Activated CD8-positive, alpha-beta T cell treated with anti-CD3 and anti-CD28 coated beads for 36 hours (primary cell): Measurements from ENCODE around the gene PRSS56. TPM values are rescaled to one million over a fixed set of nuclear protein-coding genes. Genes with fewer than 3 reads are reported as not detected.

Experiments
- ATAC-seq: fragments of 200-7000 bp; cut with Tn5 transposase; one replicate; pipeline ENCODE4 v1.10.0; 2021; ENCODE audit warnings: mild to moderate bottlenecking, moderate library complexity
- CTCF ChIA-PET: fragments of 350-600 bp; sonication (Branson Sonifier 250); formaldehyde crosslinking; loops from one replicate; lab custom pipeline; 2021; ENCODE audit warnings: antibody characterized with exemption; lab: Charles Lee
- POLR2A ChIA-PET: fragments of 350-600 bp; sonication (Branson Sonifier 250); formaldehyde crosslinking; loops from one replicate; lab custom pipeline; 2021; ENCODE audit warnings: antibody characterized with exemption; lab: Charles Lee
- DNase-seq: peaks from one replicate; pipeline ENCODE4 v3.0.0-alpha.2; 2020
- H3K27ac Mint-ChIP-seq: one replicate; pipeline ENCODE4 v1.8.0; 2021; ENCODE audit warnings: mild to moderate bottlenecking, mixed read lengths
- H3K27me3 Mint-ChIP-seq: one replicate; pipeline ENCODE4 v1.8.0; 2021; ENCODE audit warnings: mixed read lengths
- H3K36me3 Mint-ChIP-seq: one replicate; pipeline ENCODE4 v1.8.0; 2021; ENCODE audit warnings: low read depth, mixed read lengths
- H3K4me1 Mint-ChIP-seq: one replicate; pipeline ENCODE4 v1.8.0; 2021; ENCODE audit warnings: low read depth, mixed read lengths
- H3K4me3 Mint-ChIP-seq: one replicate; pipeline ENCODE4 v1.8.0; 2021; ENCODE audit warnings: mild to moderate bottlenecking, moderate library complexity, mixed read lengths
- H3K9me3 Mint-ChIP-seq: one replicate; pipeline ENCODE4 v1.8.0; 2021; ENCODE audit warnings: mixed read lengths
- intact Hi-C: fragments of 100-400 bp; cut with micrococcal nuclease; formaldehyde crosslinking; loops from one replicate; pipeline ENCODE4 v1.10.0; 2022
- total RNA-seq, 2 experiments: library from RNA; stranded (reverse); gene quantifications; one replicate each; pipeline ENCODE4 v1.2.3, GENCODE V29; 2021
- TF ChIP-seq, protein P1 (sequence below): fragments of 200-600 bp; IDR thresholded peaks from one replicate; pipeline ENCODE4 v1.8.0; 2022; ENCODE audit warnings: antibody characterized with exemption, mild to moderate bottlenecking

PRSS56 gene
- total RNA-seq, 2 experiments from 2014 or later, result not detected

DNA sequence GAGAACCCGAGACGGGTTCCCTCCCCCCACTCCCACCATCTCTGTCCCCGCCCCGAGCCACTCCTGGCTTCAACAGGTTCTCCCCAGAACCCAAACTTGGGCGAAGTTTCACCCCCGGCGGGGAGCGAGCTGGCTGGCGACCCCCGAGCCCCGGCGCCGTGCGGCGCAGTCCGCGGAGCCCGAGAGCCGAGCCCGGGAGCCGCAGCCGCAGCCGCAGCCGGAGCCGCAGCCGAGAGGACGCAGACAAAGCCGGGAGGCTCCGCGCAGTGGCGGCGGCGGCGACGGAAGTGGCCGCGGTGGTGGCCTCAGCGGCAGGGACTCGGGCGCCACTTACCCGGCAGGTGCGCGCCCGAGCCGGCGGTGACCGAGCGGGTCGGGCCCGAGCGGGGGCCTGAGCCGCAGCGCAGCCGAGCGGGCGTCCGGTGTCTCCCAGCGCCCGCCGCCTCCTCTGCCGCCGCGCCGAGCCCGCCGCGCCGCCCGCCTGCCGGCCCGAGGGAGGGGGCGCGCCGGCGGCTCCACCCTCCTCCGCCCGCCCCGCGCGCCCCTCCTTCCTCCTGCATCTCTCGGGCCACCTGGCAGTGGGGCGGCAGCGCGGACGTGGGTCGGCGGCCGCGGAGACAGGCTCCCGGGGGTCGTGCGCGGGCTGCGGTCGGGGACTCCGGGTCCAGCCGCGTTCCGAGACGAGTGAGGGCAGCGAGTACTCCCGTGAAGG, 32.6 kb upstream of the PRSS56 start, which contains the start of gene ECEL1:
Gene ECEL1 (minus strand): TSS at position 450 of the 712 bp plus-strand sequence. CDS start 1,181 bp downstream, outside the sequence.
- DNase-seq (no peak), ATAC-seq (no peak)
- no peaks in the 10 kb centered on the region for H3K9me3 Mint-ChIP-seq
- CTCF ChIA-PET, result no interaction called here
- H3K4me3 Mint-ChIP-seq, result peak within 1 kb of the TSS; percentile 15
- no peak within 1 kb of the TSS for H3K27ac Mint-ChIP-seq
- H3K4me1 Mint-ChIP-seq, result peaks cover 5% of the 10 kb centered on the region
- no peaks in the 10 kb centered on the region for H3K36me3 Mint-ChIP-seq
- TF ChIP-seq, protein P1, sequence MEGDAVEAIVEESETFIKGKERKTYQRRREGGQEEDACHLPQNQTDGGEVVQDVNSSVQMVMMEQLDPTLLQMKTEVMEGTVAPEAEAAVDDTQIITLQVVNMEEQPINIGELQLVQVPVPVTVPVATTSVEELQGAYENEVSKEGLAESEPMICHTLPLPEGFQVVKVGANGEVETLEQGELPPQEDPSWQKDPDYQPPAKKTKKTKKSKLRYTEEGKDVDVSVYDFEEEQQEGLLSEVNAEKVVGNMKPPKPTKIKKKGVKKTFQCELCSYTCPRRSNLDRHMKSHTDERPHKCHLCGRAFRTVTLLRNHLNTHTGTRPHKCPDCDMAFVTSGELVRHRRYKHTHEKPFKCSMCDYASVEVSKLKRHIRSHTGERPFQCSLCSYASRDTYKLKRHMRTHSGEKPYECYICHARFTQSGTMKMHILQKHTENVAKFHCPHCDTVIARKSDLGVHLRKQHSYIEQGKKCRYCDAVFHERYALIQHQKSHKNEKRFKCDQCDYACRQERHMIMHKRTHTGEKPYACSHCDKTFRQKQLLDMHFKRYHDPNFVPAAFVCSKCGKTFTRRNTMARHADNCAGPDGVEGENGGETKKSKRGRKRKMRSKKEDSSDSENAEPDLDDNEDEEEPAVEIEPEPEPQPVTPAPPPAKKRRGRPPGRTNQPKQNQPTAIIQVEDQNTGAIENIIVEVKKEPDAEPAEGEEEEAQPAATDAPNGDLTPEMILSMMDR, result no peak
- intact Hi-C loops, result no loop called here
- peaks cover 37% of the 10 kb centered on the region for H3K27me3 Mint-ChIP-seq
- POLR2A ChIA-PET, result no interaction called here

DNA sequence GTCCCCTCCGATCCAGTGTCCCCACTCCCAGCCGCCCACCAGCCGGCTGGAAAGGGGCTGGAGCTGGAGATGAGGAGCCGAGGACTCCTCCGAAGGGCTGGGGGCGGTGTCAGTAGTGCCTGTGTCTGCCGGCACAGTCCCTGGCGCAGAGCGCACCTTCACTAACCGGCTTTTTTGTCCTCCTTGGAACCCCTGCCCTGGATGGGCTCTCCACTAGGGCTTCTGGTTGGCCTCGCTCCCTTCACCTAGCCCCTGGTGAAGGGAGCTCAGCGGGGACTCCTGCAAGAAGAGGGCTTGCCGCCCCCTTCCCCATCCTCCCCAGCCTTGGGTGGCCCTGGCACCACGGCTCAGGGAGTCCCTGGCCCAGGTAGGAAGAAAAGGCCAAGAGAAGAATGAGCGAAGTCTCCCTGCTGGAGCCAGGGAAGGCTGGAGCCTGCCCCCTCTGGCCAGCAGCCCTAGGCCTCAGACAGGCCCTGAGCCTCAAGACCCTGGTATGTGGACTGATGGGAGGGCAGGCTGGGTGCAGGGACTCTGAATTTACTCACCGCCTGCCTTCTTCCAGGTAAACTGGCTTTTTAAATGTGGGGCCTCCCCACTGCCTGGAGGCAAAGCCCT, 32.0 kb upstream of the PRSS56 start:
- H3K27me3 Mint-ChIP-seq, result peaks cover 37% of the 10 kb centered on the region
- no peaks in the 10 kb centered on the region for H3K9me3 Mint-ChIP-seq
- DNase-seq, result no peak
- ChIA-PET CTCF (no interaction called here), POLR2A (no interaction called here)
- no peaks in the 10 kb centered on the region for H3K36me3 Mint-ChIP-seq
- H3K4me3 Mint-ChIP-seq, result no peak overlapping the region
- intact Hi-C loops, result no loop called here
- H3K27ac Mint-ChIP-seq, result no peak overlapping the region
- TF ChIP-seq, protein P1, result no peak
- ATAC-seq, result no peak
- peaks cover 5% of the 10 kb centered on the region for H3K4me1 Mint-ChIP-seq

DNA sequence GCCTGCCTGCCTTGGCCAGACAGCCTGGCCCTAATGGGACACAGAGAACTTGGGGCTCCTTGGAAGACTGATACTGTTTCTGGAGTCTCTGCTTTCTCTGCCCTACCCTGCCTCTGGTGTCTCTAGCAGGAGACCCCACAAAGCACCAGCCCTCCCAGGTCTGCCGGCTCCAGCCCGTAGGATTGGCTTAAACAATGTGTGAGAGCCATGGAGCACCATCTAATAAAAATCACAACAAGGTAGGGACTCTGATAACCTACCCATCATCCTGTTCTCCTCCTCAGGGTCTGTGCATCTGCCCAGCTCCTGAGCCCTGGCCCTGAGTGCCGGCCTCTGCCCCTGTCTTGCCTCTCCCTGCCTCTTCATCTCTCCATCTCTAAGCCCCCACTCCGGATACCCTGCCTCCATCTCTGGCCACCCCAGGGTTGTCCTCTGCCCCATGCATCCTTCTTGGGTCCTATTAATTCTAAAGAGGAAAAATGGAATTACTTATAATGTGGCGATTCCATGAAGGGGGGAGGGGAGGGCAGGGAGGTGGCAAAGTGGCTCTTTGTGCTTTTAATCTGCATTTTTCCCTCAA, 31.4 kb upstream of the PRSS56 start:
- ChIA-PET POLR2A (no interaction called here), CTCF (no interaction called here)
- Mint-ChIP-seq H3K9me3 (no peaks in the 10 kb centered on the region), H3K4me3 (no peak overlapping the region), H3K36me3 (no peaks in the 10 kb centered on the region), H3K27me3 (peaks cover 37% of the 10 kb centered on the region), H3K27ac (no peak overlapping the region), H3K4me1 (peaks cover 5% of the 10 kb centered on the region)
- intact Hi-C loops, result no loop called here
- no peak for DNase-seq
- TF ChIP-seq, protein P1, result no peak
- ATAC-seq, result no peak

DNA sequence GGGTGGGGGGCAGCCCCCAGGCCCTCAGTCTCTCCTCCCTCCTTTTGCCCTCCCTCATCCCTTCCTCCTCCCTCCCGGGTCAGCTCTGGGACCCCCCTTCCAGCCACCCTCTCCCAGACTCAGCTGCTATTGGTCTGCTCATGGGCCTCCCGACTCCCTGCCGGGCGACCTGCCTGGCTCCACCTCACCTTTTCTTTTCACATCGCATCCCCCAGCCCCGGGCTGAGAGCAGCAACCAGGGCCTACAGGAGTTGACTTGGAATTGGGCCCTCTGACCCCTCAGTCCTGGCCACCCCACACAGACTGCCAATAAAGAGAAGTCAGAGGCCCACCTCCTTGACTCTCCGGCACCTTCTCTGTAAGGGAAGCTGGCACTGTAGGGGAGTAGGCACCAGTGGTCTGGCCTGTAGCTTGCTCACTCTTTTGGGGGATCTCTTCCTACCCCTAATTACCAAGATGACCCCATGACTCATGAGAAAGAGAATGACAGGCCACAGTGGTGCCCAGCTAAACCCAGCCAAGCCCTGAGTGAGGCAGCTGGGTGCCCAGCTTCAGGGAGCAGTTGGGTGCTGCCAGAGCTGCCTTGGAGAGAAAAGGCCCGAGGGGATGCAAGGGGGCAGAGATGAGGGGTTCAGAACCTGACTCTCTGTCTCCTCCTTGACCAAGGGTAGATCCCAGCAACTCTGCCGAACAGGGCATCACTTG, 30.5 kb upstream of the PRSS56 start:
- CTCF ChIA-PET, result interaction anchor here (0.6 to 1.2 kb wide), 2 partner anchors 43 to 77 kb away, joined by 3 read pairs; no protein-coding TSS in a partner anchor

More for the DNA sequence above, 30.5 kb upstream of the PRSS56 start:
- POLR2A ChIA-PET, result no interaction called here
- no peak overlapping the region for H3K4me3 Mint-ChIP-seq
- DNase-seq (no peak), ATAC-seq (no peak)
- H3K27ac Mint-ChIP-seq, result no peak overlapping the region
- no peaks in the 10 kb centered on the region for H3K36me3 Mint-ChIP-seq
- peaks cover 5% of the 10 kb centered on the region for H3K4me1 Mint-ChIP-seq
- H3K9me3 Mint-ChIP-seq, result no peaks in the 10 kb centered on the region
- intact Hi-C loops, result no loop called here
- peaks cover 31% of the 10 kb centered on the region for H3K27me3 Mint-ChIP-seq
- TF ChIP-seq, protein P1, result no peak
